ENCODE data around the gene TMC7.

TMC7 gene

GRCh38 chr16:19092653-19093410 lies 109.1 kb downstream of the TMC7 start:
- no peak for DNase-seq

GRCh38 chr16:19093631-19094541 lies 110.2 kb downstream of the TMC7 start:
- no peak for DNase-seq

DNA sequence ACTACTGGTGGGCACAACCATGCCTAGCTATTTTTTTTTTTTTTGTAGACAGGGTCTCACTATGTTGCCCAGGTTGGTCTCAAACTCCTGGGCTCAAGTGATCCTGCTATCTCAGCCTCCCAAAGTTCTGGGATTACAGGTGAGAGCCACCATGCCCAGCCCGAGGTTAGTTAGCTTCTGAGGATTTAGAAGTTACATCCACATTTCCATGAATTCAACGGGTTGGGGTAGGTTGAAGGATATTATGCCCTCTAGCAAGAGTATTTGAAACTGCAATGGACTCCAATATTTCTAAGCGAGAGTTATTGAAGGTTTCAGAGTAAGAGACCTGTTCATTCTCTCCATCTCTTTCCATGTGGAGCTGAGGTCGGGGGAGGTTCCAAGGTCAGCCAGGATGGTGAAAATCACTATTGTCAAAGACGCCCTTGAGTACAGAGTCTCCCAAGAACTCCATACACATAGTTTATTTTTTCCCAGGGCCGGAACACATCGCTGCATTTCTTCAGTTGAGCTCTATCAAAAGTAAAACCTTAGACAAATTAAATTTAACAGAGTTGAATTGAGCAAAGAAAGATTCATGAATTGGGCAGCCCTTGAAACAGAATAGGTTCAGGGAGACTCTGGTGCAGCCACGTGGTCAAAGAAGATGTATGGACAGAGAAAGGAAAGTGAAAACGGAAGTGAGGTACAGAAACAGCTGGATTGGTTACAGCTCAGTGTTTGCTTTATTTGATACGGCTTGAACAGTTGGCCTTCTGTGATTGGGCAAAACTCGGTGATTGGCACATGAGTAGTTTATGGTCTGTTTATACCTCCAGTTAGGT lies 111.0 kb downstream of the TMC7 start:
- no peak for DNase-seq

DNA sequence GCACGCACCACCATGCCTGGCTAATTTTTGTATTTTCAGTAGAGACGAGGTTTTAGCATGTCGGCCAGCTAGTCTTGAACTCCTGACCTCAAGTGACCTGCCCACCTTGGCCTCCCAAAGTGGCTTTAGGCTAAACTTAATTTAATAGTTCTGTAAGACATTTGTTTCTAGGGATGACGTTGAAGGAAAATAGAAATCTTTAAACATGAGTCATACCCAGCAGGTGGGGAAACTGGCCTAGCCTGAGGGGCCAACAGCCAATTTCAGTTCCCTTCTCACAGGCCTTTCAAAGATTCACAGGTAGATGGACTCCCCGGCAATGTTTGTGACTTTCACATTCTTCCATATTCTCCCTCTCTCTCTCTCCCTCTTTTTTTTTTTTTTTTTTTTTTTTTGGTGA lies 111.9 kb downstream of the TMC7 start:
- no peak for DNase-seq

- no peak for DNase-seq
Measured at GRCh38 chr16:19098173-19098572, 114.4 kb downstream of the TMC7 start.

DNA sequence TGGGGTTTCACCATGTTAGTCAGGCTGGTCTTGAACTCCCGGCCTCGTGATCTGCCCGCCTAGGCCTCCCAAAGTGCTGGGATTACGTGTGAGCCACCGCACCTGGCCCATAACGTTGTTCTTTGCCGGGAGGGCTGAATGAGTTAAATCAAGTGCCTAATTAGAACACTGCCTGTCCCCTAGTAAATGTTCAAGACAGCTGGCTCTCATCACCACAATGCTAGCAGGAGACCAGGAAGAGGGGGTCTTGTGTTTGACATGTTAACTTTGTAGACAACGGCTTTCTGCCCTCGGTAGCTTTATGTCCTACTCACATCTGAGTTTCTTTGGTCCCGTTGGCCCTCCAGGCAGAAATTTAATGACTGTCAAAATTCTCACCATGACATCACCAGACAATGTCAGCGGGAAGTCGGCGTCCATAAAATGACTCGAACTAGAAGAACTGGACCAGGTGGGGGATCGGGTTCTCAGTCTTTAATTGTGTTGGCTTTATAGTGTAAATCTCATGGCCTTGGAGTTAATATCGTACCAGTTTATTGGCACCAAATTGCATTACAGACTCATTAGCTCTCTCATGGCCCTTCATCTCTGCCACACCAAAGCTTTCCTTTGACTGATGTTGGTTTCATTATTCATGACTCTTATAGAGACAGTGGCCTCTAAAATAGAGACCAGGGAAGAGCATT lies 118.6 kb downstream of the TMC7 start:
- DNase-seq, result no peak

DNA sequence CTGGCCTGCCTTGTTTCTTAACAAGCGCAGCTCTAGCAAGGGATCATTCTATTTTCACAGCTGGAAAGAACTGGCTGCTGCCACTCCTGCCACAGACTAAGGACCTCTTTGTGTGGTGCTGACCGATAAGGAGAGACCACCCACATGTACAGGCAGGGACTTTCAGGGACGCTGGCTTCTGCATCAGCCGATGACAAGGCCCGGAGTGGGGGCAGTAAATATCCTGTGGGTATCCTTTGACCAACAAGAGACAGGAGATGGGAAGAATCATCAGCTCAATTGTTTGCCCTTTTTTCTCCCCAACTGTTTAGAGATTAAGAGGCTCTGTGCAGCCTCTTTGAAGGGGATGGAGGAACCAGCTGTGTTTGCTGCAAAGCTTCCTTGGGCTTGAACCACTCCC lies 120.9 kb downstream of the TMC7 start:
- no peak for DNase-seq

GRCh38 chr16:19105131-19105530 lies 121.4 kb downstream of the TMC7 start:
- no peak for DNase-seq

GRCh38 chr16:19105891-19106624 lies 122.3 kb downstream of the TMC7 start:
- no peak for DNase-seq

DNA sequence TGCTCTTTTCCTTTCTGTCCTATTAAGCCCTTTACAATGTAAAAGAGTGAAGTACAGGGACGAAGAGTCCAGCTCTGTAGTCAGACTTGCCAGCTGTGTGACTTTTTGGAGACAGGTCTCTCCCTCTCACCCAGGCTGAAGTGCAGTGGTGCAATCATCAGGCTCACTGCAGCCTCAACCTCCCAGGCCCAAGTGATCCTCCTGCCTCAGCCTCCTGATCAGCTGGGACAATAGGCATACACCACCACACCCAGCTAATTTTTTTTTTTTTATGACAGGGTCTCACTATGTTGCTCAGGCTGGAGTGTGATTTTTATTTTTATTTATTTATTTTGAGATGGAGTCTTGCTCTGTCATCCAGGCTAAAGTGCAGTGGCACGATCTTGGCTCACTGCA lies 122.9 kb downstream of the TMC7 start:
- DNase-seq, result no peak

- no peak for DNase-seq
Measured at GRCh38 chr16:19108409-19109287, 124.9 kb downstream of the TMC7 start.

DNA sequence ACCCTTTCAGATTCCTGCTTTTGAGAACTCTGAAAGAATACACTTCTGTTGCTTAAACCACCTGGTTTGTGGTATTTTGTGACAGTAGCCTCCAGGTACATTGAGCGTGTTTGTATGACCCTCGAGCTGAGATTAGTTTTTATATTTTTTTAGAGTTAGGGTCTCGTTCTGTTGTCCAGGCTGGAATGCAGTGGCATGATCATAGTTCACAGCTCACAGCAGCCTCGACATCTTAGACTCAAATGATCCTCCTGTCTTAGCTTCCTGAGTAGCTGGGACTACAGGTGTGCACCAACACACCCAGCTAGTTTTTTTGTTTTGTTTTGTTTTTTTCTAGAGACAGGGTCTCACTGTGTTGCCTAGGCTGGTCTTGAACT lies 125.5 kb downstream of the TMC7 start:
- no peak for DNase-seq

- DNase-seq, result no peak
Measured at GRCh38 chr16:19110537-19111360, 127.0 kb downstream of the TMC7 start.

DNA sequence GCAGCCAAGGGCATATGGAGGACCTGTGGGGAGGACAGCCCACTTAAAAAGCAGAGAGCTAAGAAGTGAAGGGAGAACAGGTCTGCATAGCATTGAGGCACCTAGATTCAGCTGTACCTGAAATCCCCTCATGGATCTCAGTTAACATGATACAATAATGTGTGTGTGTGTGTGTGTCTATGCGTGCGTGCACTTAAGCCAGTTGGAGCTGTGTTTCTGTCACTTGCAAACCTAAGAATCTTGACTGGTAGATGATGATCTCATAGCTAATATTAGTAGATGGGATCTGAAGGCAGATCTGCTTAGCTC lies 128.3 kb downstream of the TMC7 start:
- no peak for DNase-seq

Measured in right hindlimb (tissue), 1 donor.